ENCODE data around the gene GDPD1.

- TF ChIP-seq SP1 (IDR thresholded peaks at IDR 0.05) (no peak), CTCF (IDR thresholded peaks at IDR 0.05; ENCODE audit: low read depth, low read length, missing input control) (no peak), GABPA (IDR thresholded peaks at IDR 0.05 in 1 of 2, conservative IDR thresholded peaks at IDR 0.05 in 1 of 2) (no peak), YY1 (IDR thresholded peaks at IDR 0.05) (no peak), REST (IDR thresholded peaks at IDR 0.05) (no peak), MAX (IDR thresholded peaks at IDR 0.05) (no peak)
These were observed 90.1 kb downstream of the GDPD1 start for GRCh38 chr17:59310263-59310920.
